ENCODE measurements around the gene PKMYT1.

Gene PKMYT1

GRCh38 chr16:2967211-2967631 lies 13.0 kb downstream of the PKMYT1 start:
- peaks cover 45% of the 10 kb centered on the region for H3K4me1 ChIP-seq (ENCODE audit: low read depth, poor library complexity, severe bottlenecking)
- no peak overlapping the region for H3K4me2 ChIP-seq

GRCh38 chr16:2966808-2967191 lies 13.4 kb downstream of the PKMYT1 start:
- TF ChIP-seq, protein P1, sequence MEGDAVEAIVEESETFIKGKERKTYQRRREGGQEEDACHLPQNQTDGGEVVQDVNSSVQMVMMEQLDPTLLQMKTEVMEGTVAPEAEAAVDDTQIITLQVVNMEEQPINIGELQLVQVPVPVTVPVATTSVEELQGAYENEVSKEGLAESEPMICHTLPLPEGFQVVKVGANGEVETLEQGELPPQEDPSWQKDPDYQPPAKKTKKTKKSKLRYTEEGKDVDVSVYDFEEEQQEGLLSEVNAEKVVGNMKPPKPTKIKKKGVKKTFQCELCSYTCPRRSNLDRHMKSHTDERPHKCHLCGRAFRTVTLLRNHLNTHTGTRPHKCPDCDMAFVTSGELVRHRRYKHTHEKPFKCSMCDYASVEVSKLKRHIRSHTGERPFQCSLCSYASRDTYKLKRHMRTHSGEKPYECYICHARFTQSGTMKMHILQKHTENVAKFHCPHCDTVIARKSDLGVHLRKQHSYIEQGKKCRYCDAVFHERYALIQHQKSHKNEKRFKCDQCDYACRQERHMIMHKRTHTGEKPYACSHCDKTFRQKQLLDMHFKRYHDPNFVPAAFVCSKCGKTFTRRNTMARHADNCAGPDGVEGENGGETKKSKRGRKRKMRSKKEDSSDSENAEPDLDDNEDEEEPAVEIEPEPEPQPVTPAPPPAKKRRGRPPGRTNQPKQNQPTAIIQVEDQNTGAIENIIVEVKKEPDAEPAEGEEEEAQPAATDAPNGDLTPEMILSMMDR (conservative IDR thresholded peaks at IDR 0.05; ENCODE audit: low read depth, low read length) = no peak
- Histone ChIP-seq H3K4me3 (IDR thresholded peaks at IDR 0.05; ENCODE audit: insufficient read depth, low read depth, low read length) (no peak overlapping the region), H3K4me1 (ENCODE audit: low read depth, poor library complexity, severe bottlenecking) (peaks cover 45% of the 10 kb centered on the region), H3K9ac (no peak overlapping the region), H2AFZ (ENCODE audit: low read depth) (no peak overlapping the region), H3K27ac (no peak overlapping the region), H3K79me2 (ENCODE audit: insufficient read depth, low read depth) (peaks cover 21% of the 10 kb centered on the region; the same call in 1 of the 2 replicates), H3K27me3 (ENCODE audit: insufficient read depth, low read depth) (peaks cover 27% of the 10 kb centered on the region), H4K20me1 (ENCODE audit: insufficient read depth) (no peaks in the 10 kb centered on the region), H3K36me3 (ENCODE audit: insufficient read depth) (no peaks in the 10 kb centered on the region), H3K4me2 (no peak overlapping the region)

More at GRCh38 chr16:2967211-2967631, 13.0 kb downstream of the PKMYT1 start:
- no peak overlapping the region for H3K9ac ChIP-seq
- no peak overlapping the region for H3K4me3 ChIP-seq (IDR thresholded peaks at IDR 0.05; ENCODE audit: insufficient read depth, low read depth, low read length)
- no peak overlapping the region for H3K27ac ChIP-seq
- TF ChIP-seq, protein P1 (conservative IDR thresholded peaks at IDR 0.05; ENCODE audit: low read depth, low read length) = no peak
- no peaks in the 10 kb centered on the region for H4K20me1 ChIP-seq (ENCODE audit: insufficient read depth)
- no peak overlapping the region for H2AFZ ChIP-seq (ENCODE audit: low read depth)
- H3K79me2 ChIP-seq (ENCODE audit: insufficient read depth, low read depth) = peaks cover 21% of the 10 kb centered on the region; the same call in 1 of the 2 replicates
- H3K27me3 ChIP-seq (ENCODE audit: insufficient read depth, low read depth) = peaks cover 22% of the 10 kb centered on the region
- H3K36me3 ChIP-seq (ENCODE audit: insufficient read depth) = no peaks in the 10 kb centered on the region

- H3K4me3 ChIP-seq (IDR thresholded peaks at IDR 0.05; ENCODE audit: insufficient read depth, low read depth, low read length) = no peak overlapping the region
- H3K4me1 ChIP-seq (ENCODE audit: low read depth, poor library complexity, severe bottlenecking) = peaks cover 45% of the 10 kb centered on the region
- H3K27me3 ChIP-seq (ENCODE audit: insufficient read depth, low read depth) = peaks cover 27% of the 10 kb centered on the region
- H3K4me2 ChIP-seq = peak overlapping the region; percentile 97; the same call in 1 of the 2 replicates
- H2AFZ ChIP-seq (ENCODE audit: low read depth) = no peak overlapping the region
- peaks cover 17% of the 10 kb centered on the region; the same call in 1 of the 2 replicates for H3K79me2 ChIP-seq (ENCODE audit: insufficient read depth, low read depth)
- no peaks in the 10 kb centered on the region for H4K20me1 ChIP-seq (ENCODE audit: insufficient read depth)
- TF ChIP-seq, protein P1 (conservative IDR thresholded peaks at IDR 0.05; ENCODE audit: low read depth, low read length) = no peak
- H3K27ac ChIP-seq = no peak overlapping the region
- no peak overlapping the region for H3K9ac ChIP-seq
- H3K36me3 ChIP-seq (ENCODE audit: insufficient read depth) = no peaks in the 10 kb centered on the region
Observed at GRCh38 chr16:2966043-2966807, 14.0 kb downstream of the PKMYT1 start.

DNA sequence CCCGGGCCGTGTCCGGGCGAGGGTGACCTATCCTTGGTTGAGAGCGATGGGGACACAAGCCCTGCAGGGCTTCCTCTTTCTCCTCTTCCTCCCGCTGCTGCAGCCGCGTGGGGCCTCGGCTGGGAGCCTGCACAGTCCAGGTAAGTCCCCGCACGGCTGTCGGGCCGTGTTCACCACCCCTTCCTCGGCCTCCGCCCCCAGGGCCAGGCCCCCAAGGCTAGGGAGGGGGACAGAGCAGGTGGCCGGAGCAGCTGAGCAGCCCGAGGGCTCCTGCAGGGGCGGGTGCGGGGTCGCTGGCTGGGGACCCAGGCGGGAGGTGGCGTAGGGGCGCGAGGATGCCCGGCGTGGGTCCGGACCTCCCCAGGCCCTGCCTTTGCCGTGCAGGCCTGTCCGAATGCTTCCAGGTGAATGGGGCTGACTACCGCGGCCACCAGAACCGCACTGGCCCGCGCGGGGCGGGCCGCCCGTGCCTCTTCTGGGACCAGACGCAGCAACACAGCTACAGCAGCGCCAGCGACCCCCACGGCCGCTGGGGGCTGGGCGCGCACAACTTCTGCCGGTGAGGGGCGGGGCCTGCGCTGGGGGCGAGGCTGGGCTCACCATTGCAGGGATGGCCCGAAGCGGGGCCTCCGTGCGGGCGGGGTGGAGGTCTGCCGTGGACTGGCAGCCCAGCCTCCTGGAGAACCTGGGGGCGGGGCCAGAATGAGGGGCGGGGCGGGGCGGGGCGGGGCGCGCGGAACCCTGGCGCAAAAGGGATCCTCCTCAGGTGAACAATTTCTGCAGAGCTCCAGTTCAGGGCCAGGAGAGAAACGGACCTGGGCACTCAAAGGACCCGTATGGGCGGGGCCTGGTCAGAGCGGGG lies 15.5 kb downstream of the PKMYT1 start:
- no peak overlapping the region for H3K27ac ChIP-seq
- peak overlapping the region; percentile 76 for H2AFZ ChIP-seq (ENCODE audit: low read depth)
- H3K4me1 ChIP-seq (ENCODE audit: low read depth, poor library complexity, severe bottlenecking) = peaks cover 46% of the 10 kb centered on the region
- peaks cover 27% of the 10 kb centered on the region for H3K27me3 ChIP-seq (ENCODE audit: insufficient read depth, low read depth)
- TF ChIP-seq, protein P1 (conservative IDR thresholded peaks at IDR 0.05; ENCODE audit: low read depth, low read length) = no peak; the same call in 1 of the 2 replicates
- H4K20me1 ChIP-seq (ENCODE audit: insufficient read depth) = no peaks in the 10 kb centered on the region
- no peak overlapping the region for H3K9ac ChIP-seq
- peak overlapping the region; percentile 97 for H3K4me2 ChIP-seq
- H3K79me2 ChIP-seq (ENCODE audit: insufficient read depth, low read depth) = peaks cover 2% of the 10 kb centered on the region; the same call in 1 of the 2 replicates
- no peak overlapping the region for H3K4me3 ChIP-seq (IDR thresholded peaks at IDR 0.05; ENCODE audit: insufficient read depth, low read depth, low read length)
- no peaks in the 10 kb centered on the region for H3K36me3 ChIP-seq (ENCODE audit: insufficient read depth)
